HepG2 (cell line): ENCODE measurements around the gene COPS7B. TPM values are rescaled to one million over a fixed set of nuclear protein-coding genes. Genes with fewer than 3 reads are reported as not detected.

Experiments
- ATM ChIP-seq: fragments of 450-650 bp; IDR thresholded peaks from 2 replicates; pipeline ENCODE4 v1.7.1; 2017; ENCODE audit warnings: mild to moderate bottlenecking, borderline replicate concordance
- BRF2 ChIP-seq: sonication (generic); formaldehyde crosslinking; IDR thresholded peaks from 2 replicates; pipeline ENCODE4 v1.8.1; 2022; ENCODE audit warnings: mild to moderate bottlenecking, missing genetic modification reagents
- CTCF ChIP-seq: sonication (generic); formaldehyde crosslinking; IDR thresholded peaks from 2 replicates; pipeline ENCODE4 v1.5.0; 2020; ENCODE audit warnings: mild to moderate bottlenecking, missing genetic modification reagents, moderate library complexity
- GPBP1L1 ChIP-seq: sonication (generic); formaldehyde crosslinking; IDR thresholded peaks from 2 replicates; pipeline ENCODE4 v1.5.0; 2020; ENCODE audit warnings: mild to moderate bottlenecking, missing genetic modification reagents
- HES4 ChIP-seq: sonication (generic); formaldehyde crosslinking; IDR thresholded peaks from 2 replicates; pipeline ENCODE4 v1.9.0; 2021; ENCODE audit warnings: mild to moderate bottlenecking, missing genetic modification reagents, borderline replicate concordance
- HOXA9 ChIP-seq: sonication (generic); formaldehyde crosslinking; IDR thresholded peaks from 2 replicates; pipeline ENCODE4 v1.8.1; 2022; ENCODE audit warnings: missing genetic modification reagents, mild to moderate bottlenecking, moderate library complexity, borderline replicate concordance
- IKZF5 ChIP-seq: IDR thresholded peaks from 2 replicates; pipeline ENCODE4 v1.6.1; 2018; ENCODE audit warnings: missing genetic modification reagents, mild to moderate bottlenecking, missing compliant biosample characterization
- KDM3A ChIP-seq: IDR thresholded peaks from 2 replicates; pipeline ENCODE4 v1.6.1; 2018; ENCODE audit warnings: low read depth, missing compliant biosample characterization
- SMAD9 ChIP-seq: sonication (generic); formaldehyde crosslinking; IDR thresholded peaks from 2 replicates; pipeline ENCODE4 v1.5.1; 2020; ENCODE audit warnings: mild to moderate bottlenecking, missing genetic modification reagents
- TEF ChIP-seq: sonication (generic); formaldehyde crosslinking; IDR thresholded peaks from 2 replicates; pipeline ENCODE4 v1.5.0; 2020; ENCODE audit warnings: missing genetic modification reagents
- ZNF407 ChIP-seq: sonication (generic); formaldehyde crosslinking; IDR thresholded peaks from one replicate; pipeline ENCODE4 v1.5.1; 2020; ENCODE audit warnings: mild to moderate bottlenecking, missing genetic modification reagents; ENCODE audit errors: not compliant biosample characterization
- ZNF44 ChIP-seq: sonication (generic); formaldehyde crosslinking; IDR thresholded peaks from 2 replicates; pipeline ENCODE4 v1.5.1; 2020; ENCODE audit warnings: mild to moderate bottlenecking, missing genetic modification reagents
- ZNF441 ChIP-seq: sonication (generic); formaldehyde crosslinking; IDR thresholded peaks from 2 replicates; pipeline ENCODE4 v1.7.0; 2021; ENCODE audit warnings: missing genetic modification reagents, borderline replicate concordance
- polyA plus RNA-seq, 8 experiments: library from polyadenylated mRNA; depleted of rRNA in 3 of 8; stranded (reverse) in 7 of 8; unstranded in 1 of 8; fragments of >200 nt; fragmentation: Illumina TruSeq in 4 of 8; extraction: Trizol in 4 of 8; gene quantifications; 2 replicates each; pipeline versions ENCODE4 v1.2.1 to v1.2.3, GENCODE V29; 2011 to 2016; ENCODE audit warnings: low read depth in 4 of 8, missing spikeins in 1 of 8, mixed read lengths in 1 of 8; ENCODE audit not compliant: insufficient read depth in 1 of 8
- total RNA-seq, 5 experiments: library from RNA; depleted of rRNA; stranded (reverse); fragments of >200 nt; fragmentation: Illumina TruSeq; extraction: Trizol; gene quantifications; 2 replicates each; pipeline ENCODE4 v1.2.3, GENCODE V29; 2016; ENCODE audit warnings: low read depth in 1 of 5

Gene COPS7B
- total and polyA plus RNA-seq, 2 of the 13 experiments (the other 11 are each of a cell fraction or from before 2014, with no cell fraction given): 30.6 to 62.7 TPM

- TF ChIP-seq GPBP1L1 (CRISPR knock-in tag) (no peak), BRF2 (CRISPR knock-in tag) (peak; percentile 81; the same call in 1 of the 2 replicates), IKZF5 (CRISPR knock-in tag) (peak; percentile 99), ZNF407 (CRISPR knock-in tag) (peak; percentile 75), SMAD9 (CRISPR knock-in tag) (no peak), KDM3A (CRISPR knock-in tag) (peak; percentile 98), ATM (no peak), HOXA9 (CRISPR knock-in tag) (no peak; the same call in 1 of the 2 replicates), CTCF (CRISPR knock-in tag) (peak; percentile 85), HES4 (peak; percentile 73; the same call in 1 of the 2 replicates), ZNF441 (CRISPR knock-in tag) (peak; percentile 60), ZNF44 (CRISPR knock-in tag) (peak; percentile 18; the same call in 1 of the 2 replicates), TEF (CRISPR knock-in tag) (no peak)
Measured at GRCh38 chr2:231786177-231786916, at the start of gene COPS7B (continued).
